Measurements from ENCODE around the gene METTL25.

Gene METTL25

GRCh38 chr12:82361461-82361915 lies 3.2 kb downstream of the METTL25 start:
- TF ChIP-seq CTCF (conservative IDR thresholded peaks at IDR 0.05; ENCODE audit: low read depth, low read length), result no peak
- no peak for DNase-seq (ENCODE audit: low read depth)
- no peak overlapping the region for H3K4me3 ChIP-seq (ENCODE audit: low read depth, low read length)

GRCh38 chr12:82363990-82364389 lies 5.7 kb downstream of the METTL25 start:
- no peak for TF ChIP-seq CTCF (conservative IDR thresholded peaks at IDR 0.05; ENCODE audit: low read depth, low read length)
- no peak for DNase-seq (ENCODE audit: low read depth)
- no peak overlapping the region for H3K4me3 ChIP-seq (ENCODE audit: low read depth, low read length)

GRCh38 chr12:82366197-82366596 lies 7.9 kb downstream of the METTL25 start:
- DNase-seq (ENCODE audit: low read depth), result peak; percentile 54
- no peak for TF ChIP-seq CTCF (conservative IDR thresholded peaks at IDR 0.05; ENCODE audit: low read depth, low read length)
- H3K4me3 ChIP-seq (ENCODE audit: low read depth, low read length), result no peak overlapping the region

- no peak for DNase-seq (ENCODE audit: low read depth)
- H3K4me3 ChIP-seq (ENCODE audit: low read depth, low read length), result no peak overlapping the region
- no peak for TF ChIP-seq CTCF (conservative IDR thresholded peaks at IDR 0.05; ENCODE audit: low read depth, low read length)
These were observed 16.9 kb downstream of the METTL25 start for GRCh38 chr12:82375201-82375600.

GRCh38 chr12:82378997-82379396 lies 20.7 kb downstream of the METTL25 start:
- TF ChIP-seq CTCF (conservative IDR thresholded peaks at IDR 0.05; ENCODE audit: low read depth, low read length), result no peak
- H3K4me3 ChIP-seq (ENCODE audit: low read depth, low read length), result no peak overlapping the region
- DNase-seq (ENCODE audit: low read depth), result no peak

- no peak overlapping the region for H3K4me3 ChIP-seq (ENCODE audit: low read depth, low read length)
- TF ChIP-seq CTCF (conservative IDR thresholded peaks at IDR 0.05; ENCODE audit: low read depth, low read length), result peak; percentile 62
- DNase-seq (ENCODE audit: low read depth), result peak; percentile 62
These were observed 25.7 kb downstream of the METTL25 start for GRCh38 chr12:82383930-82384552.

- no peak overlapping the region for H3K4me3 ChIP-seq (ENCODE audit: low read depth, low read length)
- no peak for TF ChIP-seq CTCF (conservative IDR thresholded peaks at IDR 0.05; ENCODE audit: low read depth, low read length)
- no peak for DNase-seq (ENCODE audit: low read depth)
These were observed 40.5 kb downstream of the METTL25 start for GRCh38 chr12:82398879-82399278.

Data from choroid plexus epithelial cell (primary cell).